Stimulated activated CD8-positive, alpha-beta memory T cell treated with anti-CD3 and anti-CD28 coated beads, Interleukin-2, amount 100 ng/mL, for 1 hour (primary cell): Measurements from ENCODE around the gene CALU.

ENCODE experiments used
- DNase-seq, 2 donors: peaks; one replicate each; pipeline ENCODE4 v3.0.0-alpha.2; 2020; ENCODE audit warnings: low read depth in 2 of 2

The CALU gene

DNA sequence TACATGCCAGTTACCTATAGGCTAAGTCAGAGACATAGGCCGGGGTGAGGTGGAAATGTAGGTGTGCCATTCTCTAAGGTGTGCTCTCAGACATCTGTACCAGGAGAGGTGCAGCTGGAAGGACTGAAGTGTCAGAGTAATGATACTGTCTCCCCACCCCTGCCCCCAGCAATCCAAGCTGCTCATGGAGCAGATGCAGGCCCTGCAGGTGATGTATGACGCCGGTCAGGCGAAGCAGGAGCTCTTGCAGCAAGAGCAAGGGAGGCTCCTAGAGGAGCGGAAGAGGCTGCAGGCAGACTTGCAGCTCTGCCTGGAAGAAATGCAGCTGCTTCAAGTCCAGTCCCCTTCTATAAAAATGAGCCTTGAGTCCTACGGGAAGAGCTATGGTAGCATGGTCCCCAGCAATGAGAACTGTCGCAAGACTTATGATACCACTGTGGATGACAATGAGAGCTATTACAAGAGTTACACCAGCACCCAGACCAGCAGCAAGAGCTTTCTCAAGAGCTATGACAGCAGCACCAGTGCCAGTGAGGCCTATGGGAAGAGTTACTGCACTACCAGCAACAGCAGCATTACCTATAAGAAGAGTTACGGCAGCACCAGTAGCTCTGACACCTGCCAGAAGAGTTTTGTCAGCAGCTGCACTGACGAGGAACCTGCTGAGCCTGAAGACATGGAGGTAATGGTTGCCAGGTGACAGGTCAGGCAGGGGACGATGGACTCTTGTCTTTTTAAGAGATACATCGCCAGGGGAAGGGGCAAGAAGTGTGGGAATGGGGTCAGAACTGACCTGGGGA lies 72.7 kb downstream of the CALU start:
- DNase-seq, result no peak

DNA sequence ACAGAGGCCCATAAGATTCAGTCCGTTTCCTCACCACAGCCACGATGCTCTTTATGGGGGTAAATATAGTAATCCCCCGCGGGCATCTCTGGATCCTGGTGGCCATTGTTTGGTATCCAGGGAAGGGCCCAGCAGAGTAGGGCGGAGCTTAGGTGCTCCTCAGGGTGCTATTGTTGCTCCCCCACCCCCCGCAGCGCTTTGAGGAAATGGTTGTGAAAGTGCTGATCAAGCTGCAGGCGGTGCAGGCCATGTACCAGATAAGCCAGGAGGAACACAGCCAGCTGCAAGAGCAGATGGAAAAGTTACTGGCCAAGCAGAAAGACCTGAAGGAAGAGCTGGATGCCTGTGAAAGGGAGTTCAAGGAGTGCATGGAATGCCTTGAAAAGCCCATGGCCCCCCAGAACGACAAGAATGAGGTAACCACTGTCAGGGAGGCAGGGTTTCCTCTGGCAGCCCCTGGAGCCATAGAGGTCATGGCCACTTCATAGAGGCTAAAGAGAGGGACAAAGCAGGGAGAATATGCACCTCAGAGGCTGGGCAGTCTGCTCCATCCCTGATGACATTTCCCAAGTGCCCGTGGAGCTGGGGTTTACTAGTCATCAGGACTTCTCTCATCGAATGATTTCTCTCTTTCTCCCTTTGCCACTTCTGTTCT lies 73.5 kb downstream of the CALU start:
- DNase-seq, result no peak

DNA sequence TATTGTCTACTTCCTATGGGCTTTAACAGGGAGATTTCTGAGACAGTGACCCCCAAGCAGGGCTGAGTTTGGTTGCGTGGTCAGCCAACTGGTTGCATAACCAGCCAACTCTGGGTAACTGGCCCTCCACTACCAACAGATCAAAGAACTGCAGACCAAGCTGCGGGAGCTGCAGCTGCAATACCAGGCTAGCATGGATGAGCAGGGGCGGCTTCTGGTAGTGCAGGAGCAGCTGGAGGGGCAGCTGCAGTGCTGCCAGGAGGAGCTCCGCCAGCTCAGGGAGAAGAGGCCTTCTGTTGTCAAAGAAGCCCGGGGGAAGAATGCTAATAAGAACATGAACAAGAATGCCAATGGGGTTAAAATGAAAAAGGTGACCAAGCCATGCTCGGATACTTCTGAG lies 75.3 kb downstream of the CALU start:
- no peak for DNase-seq

DNA sequence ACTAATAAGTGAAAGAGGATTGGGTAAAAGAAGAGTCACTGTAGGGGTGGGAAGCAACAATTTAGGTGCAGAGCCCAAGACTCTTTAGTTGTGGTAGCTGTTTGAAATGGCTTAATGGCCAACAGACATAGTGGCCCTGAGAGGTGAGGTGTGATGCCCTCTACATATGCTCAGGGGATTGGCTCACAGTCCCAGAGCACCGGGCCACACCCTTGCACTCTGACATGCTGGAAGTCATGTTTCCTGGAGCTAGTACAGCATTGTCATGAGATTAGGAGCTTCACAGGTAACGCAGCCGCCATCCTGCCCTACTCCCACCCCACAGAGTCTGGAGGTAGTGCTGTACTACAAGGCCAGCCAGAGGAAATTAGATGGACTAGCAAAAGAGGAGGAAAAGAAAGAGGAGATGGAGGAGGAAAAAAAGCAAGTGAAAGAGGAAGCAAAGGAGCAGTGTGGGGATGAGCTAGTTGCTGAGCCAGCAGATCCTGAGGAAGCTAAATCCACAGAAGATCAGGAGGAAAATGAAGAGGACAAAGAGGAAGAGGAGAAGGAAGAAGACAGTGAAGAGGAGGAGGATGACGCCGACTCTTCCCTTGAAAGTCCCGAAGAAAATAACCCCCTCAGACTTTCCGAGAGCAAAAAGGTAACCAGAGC lies 76.3 kb downstream of the CALU start:
- DNase-seq, result no peak

DNA sequence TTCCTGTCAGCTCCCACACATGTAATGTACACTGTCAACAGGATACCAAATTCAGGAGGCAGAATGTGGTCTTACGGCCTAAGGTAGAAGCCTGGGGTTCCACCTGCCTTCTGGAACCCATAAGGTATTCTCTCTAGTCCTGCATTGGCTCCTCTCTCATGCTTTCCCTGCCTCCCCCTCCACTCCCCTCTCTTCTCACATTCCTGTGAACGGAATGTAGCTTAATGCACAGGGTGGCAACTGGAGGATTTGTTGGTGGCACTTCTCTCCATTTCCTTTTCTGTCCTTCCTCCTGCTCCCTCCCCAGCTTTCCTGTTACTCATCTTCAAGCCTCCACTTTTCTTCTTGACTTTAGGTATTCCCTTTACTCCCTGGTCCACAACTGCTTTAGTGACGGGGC lies 79.5 kb downstream of the CALU start:
- no peak for DNase-seq
